Measurements from ENCODE around the gene LIPE.

The LIPE gene

DNA sequence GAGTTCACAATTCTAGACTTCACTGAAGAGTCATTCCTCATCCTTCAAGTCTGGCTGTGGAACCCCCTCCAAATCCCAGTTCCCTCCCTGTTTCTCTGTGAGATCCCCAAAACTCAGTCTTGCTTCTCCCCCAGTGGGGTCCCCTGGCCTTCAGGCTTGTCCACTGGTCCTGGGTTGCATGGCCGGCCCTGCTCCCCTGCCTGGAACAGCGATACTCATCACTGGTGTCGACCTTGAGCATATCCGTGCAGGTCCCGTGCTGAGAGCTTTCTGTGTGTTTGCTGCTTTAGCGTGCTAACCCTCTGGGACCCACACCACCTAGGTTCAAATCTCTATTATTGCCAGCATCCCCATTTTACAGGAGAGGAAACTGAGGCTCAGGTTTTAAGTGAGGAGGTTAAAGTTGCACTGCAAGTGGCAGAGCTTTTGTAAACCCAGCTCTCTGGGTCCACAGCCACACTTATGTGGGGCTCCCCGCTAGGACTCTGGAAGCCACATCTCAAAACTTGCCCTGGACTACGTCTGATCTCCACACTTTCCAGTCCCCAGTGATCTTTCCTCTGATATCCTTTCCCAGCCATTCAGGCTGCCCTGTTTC lies 15.5 kb downstream of the LIPE start:
- DNase-seq = no peak

DNA sequence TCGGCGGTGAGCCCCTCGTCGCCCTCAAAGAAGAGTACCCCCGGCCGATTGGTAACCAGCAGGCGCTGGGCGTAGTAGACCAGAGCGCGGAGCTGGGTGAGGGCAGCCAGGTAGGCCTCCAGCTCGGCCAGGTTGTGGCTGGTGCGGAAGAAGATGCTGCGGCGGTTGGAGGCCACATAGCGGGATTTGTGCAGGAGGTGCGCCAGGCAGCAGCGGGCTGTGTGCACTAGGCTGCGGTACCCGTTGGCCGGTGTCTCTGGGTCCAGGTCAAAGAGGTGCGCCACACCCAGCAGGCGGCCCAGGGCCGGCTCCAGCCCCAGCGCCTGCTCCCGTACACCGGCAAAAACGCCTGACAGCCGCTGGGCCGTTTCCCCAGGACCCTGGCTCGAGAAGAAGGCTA lies 16.8 kb downstream of the LIPE start:
- DNase-seq = no peak

DNA sequence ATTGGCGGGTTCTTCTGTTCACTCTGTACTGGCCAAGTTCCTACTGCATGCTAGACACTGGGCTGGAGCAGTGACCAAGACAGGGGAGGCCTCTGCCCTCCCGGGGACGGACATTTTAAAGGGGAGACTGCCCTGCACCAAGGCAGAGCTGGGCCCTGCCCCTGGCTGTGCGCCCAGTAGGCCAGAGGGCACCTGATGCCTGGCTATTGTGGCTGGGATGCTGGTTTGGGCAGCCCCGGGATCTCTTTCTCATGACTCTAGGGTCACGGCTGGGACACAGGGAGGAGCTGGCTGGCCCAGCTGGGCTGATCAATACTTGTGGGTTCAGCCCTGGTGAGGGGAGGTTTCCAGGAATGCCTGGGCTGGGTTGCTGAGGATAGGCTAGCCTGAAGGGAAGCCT lies 17.7 kb downstream of the LIPE start:
- no peak for DNase-seq

DNA sequence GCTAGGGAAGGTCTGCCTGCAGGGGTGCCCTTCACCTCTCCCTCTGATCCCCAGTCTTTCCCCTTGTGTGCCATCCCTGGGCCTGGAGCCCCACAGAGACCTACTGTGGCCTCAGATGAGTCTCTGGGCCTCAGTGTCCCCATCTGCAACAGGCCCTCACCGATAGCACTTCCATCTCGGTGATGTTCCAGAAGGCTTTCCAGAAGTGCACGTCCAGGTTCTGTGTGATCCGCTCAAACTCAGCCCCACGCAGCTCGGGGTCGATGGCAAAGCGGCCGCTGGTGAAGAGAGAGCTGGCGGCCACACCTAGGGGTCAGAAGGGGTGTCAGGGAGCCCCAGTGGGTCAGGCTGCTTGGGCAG lies 19.4 kb downstream of the LIPE start:
- DNase-seq = no peak

DNA sequence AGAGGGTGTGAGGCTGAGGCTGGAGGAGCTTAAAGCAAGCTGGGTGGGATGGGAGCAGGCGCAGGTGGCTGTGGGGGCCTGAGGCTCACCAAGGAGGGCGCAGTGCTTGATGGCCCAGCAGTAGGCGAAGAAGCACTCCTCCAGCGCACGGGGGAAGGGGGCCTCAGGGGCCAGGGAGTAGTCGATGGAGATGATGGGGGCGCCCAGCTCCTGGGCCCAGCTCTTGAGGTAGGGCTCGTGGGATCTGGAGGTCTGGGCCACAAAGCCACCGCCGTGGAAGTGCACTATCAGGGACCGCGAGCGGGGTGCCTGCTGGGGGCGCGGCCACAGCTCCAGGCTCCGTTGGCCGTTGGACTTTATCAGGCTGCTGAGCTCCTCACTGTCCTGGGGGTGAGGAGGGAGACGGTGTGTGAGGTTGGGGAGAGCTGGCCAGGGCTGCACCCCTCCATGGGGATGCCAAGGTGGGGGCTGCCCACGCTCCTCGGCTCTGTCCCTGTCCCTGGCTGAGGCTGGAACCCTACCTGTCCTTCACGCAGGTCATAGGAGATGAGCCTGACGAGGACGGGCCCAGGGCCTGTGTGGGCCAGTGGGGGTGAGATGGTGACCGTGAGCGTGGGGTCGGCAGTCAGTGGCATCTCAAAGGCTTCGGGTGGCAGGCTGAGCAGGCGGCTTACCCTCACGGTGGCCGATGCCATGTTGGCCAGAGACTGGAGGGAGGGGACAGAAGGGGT lies 19.9 kb downstream of the LIPE start:
- no peak for DNase-seq

DNA sequence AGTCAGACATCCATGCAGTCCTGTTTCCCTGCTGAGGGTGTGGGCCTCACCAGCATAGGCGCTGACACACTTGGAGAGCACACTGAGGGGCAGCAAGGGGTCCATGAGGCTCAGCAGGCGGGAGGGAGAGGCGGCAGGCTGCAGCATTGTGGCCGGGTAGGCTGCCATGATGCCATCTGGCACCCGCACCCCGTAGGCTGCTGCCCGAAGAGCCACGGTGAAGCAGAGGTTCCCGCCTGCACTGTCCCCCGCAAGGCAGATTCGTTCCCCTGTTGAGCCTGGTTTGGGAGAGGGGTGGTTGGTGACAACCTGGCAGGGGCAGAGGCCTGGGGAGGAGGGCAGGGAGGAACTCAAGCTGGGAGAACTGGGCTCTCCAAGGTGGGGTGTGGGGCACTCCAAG lies 21.1 kb downstream of the LIPE start:
- no peak for DNase-seq

DNA sequence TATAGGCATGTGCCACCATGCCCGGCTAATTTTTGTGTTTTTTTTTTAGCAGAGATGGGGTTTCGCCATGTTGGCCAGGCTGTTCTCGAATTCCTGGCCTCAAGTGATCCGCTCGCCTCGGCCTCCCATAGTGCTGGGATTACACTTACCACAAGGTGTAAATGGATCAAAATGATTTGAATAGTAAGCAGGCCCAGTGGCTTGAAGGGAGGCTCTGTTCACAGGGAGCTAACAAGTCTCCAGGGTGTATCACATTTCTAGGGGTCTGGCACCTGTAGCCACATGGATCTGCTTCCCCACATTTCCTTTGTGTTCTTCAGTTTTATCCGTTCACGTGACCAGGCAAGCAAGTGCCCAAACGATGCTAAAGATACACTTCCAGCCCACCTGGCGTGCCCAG lies 23.6 kb downstream of the LIPE start:
- no peak for DNase-seq

DNA sequence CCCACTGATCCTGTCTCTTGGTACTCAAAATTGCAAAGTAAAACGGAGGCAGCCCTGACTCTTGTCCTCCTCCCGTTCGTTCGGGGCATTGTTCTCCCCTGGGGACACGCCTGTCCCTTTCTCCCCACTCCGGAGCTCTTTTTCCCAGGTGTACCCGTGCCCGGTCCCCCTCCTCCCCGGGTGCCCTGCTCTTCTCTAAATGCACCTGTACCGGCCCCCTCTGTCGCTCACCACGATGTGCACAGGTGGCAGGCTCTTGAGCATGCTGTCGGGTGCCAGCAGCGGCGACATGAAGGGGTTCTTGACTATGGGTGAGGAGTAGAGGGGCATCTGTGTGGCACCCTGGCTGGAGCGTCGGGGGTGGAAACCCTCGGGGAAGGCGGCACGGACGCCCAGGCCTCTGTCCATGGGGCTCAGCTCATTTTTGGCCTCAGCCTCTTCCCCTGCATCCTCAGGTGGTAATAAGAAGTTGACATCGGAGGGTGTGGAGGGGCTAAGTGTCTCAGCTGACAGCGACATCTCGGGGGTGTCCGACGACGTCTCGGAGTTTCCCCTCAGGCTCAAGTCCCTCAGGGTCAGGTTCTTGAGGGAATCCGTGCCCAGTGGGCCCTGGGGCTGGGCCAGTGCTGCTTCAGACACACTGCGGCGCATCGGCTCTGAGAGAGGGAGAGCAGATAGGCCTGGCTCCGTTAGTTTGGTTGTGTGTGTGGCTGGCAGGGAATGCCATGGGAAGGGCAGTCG lies 24.6 kb downstream of the LIPE start:
- no peak for DNase-seq

DNA sequence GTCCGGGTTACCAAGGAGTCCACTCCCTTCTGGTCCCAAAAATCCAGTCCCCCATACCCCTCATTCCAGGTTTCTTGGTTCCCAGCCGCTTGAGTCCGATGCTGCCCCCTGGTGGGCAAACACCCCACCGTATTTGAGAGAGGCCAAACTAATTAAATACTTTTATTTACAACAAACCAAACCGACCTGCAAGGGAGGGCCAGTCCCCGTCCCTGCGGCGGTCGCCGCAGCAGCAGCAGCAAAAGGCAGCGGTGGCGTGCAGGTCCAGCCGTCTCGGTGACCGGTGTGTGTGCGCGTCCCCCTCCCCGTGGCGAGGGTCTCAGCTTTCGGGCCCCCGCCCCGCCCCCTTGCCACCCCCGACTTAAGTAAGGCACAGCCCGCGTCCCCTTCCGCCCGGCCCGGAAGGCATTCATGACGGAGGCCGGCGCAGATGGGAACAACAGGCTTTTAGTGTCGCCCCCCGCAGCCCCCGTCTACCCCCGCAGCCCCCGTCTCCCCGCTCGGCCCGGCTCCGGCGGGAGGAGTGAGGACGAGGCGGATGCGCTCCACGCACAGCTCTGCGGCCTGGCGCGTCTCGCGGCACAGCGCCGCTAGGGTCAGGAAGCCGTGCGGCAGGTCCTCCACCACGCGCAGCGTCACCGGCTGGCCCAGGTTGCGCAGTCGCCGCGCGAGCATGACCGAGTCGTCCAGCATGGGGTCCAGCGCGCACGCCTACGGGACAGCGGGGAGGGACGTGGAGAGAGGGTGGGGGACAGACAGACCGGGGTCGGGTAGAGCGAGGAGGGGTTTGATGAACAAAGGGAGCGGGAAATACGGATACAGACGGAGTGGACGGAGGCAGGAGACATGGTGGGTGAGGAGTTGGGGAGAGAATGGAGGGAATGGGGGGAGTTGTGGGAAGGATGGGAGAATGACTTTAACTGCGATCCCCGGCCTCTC lies 25.6 kb downstream of the LIPE start:
- DNase-seq = no peak

DNA sequence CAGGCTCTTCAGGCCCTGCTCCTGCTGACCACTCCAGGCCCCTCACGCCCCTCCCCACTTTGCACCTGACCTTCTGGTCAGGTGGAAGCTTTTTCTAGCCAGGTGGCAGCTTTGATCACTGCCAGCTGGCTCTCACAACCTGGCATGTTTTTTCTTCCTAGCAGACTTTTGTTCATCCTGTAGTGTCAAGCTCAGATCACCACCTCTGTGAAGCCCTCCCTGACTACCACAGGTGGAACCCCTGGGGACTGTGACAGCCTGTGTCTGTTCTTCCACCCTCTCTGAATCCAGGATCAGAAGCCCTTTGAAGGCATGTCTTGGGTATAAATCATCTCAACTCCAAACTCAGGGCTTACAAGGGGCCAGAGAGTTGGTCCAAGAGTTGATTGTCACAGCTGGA lies 26.8 kb downstream of the LIPE start:
- DNase-seq = no peak

DNA sequence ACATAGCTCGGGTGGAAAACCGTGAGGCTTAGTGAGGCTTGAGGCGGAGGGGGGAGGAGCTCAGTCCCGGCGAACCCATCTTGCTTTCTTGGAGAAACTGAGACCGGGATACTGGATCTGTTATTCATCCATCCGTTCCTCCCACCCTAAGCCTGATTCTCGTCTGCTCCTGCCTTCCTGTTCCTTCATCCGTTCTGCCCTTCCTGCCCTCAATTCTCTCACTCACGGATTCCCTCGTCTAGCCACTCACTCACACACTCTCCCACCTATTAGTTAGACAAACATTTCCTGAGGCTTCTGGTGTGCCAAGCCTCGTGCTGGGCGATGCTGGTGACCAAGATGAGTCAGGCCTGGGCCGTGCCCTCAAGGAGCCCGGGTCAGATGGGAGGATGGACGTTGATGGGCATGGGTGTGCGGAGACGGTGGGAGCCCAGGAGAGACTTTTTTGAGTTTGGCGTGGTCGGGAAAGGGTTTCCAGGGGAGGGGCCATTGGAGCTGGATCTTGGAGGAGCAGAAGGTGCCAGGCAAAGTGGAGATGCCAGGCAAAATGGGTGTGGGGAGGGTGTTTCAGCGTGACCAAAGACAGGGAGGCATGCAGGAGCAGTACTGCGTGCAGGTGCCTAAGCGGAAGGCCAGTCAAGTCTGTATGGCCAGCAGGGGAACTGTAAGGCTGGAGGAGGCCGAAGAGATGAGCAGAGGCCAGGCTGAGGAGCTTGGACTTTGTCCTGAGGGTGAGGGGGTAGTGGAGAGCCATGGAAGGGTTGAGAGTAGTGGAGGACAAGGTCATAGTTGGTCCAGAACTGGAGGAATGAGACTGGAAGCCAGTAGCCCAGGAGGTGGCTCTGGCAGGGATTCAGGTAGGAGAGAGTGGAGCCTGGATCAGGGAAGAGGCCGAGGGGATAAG lies 29.7 kb downstream of the LIPE start:
- DNase-seq = no peak

DNA sequence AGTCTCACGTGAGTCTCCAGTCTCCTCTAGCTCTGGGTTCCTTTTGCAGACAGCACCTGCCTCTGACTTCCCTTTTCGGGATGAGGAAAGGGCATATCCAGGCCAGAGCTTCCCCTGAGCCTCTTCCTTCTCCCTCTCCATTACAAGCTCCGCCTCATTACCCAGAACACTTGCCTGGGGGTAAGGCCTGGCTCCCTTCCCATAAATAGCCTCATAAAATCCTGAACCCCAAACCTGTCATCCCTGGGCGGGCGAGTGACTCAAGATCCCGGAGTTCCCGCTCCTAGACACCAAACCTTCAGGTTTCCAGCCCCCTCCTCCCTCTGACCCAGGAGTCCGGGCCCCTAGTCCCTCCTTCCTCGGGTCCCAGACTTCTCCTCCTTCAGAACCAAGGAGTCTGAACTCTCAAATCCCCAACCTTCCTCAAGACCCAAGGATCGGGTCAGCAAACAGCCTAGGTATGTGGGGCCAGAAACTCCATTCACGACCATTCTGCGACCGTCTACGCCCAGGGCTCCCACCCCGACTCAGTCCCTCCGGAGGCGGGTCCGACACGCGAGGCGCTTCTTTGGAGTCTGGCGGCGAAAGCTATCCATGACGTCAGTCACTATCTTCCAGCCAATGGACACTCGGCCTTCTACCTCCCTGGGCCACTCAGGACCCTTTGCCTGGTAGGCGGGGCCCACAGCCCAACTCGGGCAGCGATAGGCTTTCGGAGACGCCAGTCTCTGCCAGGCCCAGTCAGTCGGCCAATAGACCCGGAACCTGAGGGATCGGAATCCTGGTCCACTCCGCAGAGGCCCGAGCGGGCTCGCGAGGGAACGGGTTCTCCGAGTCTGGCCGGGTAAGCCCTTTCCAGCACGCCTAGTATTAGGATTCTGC lies 30.6 kb downstream of the LIPE start:
- DNase-seq = peak; percentile 93

DNA sequence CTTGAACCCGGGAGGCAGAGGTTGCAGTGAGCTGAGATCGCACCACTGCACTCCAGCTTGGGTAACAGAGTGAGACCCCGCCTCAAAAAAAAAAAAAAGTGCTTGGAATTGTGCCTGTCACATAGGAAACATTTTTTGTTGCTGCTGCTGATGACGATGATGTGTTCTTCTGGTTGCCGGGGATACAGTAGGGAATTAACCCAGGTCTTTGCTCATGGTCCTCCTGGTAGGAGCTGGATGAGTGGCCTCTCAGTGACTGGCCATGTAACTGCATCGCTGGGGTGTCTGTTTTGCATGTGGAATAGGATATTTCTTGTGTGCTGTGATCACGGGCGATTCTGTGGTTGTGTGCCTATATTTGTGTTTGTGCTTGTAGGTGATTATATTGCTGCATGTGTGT lies 32.4 kb downstream of the LIPE start:
- no peak for DNase-seq

DNA sequence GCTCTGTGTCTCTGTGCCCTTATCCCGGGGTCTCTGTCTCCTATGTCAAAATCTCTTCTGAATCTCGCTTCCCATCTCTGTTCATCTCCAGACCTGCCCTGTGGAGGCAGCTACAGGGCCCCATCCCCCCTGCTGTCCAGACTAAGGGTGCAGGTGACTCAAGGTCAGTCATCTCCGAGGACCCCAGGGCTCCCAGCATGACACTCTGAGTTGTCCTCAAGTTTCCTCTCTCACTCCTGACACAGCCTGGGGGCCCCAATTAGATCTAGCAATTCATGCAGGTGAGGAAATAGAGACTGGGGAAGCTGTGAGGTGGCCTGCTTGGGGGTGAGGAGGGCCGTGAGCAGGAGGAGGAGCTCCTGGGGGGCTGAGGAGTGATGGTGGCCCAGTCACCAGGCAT lies 35.0 kb downstream of the LIPE start:
- DNase-seq = no peak

DNA sequence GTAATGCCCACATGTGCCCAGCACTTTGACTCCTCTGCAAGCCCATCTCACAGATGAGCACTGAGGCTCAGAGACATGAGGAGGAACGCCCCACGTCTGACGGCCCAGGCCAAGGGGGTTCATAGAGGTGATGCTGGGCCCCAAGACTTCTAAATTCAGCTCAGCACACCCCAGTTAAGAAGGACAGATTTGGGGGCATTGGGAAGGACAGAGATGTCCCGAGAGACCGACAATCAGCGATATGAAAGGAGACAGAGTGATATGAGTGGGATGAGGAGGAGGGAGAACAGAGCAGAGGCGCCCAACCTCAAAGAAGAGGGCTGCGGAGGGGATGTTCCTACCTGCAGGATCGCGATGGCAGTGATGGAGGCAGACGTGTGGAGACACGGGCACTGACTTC lies 37.3 kb downstream of the LIPE start, which contains the start of gene CNFN:
TSS of gene CNFN (minus strand) at position 399 of the 400 bp plus-strand sequence. CDS start 1,260 bp downstream, outside the sequence.
- no peak for DNase-seq

DNA sequence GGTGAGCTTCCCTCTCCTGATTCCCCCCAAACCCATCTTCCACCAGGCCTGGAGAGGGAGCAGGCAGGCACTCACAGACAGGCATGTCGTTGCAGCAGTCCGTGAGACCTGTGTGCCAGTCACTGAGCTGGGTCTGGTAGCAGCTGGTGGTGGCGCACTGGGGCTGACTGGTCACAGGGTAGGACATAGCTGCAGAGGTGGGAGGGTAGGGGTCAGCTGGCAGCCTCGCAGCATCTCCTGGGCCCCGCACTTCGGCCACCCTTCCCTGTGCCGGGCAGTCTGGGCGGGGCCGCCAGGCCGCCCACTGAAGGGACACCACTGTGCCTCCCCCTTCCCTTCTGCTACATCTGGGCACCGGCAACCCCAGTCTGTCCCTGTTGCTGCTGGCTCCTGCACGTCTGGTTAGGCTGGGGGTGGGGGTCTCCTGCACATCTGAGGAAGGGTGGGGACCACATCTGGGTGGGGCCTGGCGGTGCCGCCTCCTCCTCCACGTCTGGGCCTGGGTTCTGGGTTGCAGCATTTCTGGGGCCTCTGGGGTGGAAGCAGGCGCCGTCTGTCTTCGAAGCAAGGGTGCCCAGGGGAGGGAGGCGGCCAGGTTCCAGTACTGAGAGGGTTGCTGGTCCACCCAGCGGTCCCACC lies 38.2 kb downstream of the LIPE start:
- DNase-seq = no peak

DNA sequence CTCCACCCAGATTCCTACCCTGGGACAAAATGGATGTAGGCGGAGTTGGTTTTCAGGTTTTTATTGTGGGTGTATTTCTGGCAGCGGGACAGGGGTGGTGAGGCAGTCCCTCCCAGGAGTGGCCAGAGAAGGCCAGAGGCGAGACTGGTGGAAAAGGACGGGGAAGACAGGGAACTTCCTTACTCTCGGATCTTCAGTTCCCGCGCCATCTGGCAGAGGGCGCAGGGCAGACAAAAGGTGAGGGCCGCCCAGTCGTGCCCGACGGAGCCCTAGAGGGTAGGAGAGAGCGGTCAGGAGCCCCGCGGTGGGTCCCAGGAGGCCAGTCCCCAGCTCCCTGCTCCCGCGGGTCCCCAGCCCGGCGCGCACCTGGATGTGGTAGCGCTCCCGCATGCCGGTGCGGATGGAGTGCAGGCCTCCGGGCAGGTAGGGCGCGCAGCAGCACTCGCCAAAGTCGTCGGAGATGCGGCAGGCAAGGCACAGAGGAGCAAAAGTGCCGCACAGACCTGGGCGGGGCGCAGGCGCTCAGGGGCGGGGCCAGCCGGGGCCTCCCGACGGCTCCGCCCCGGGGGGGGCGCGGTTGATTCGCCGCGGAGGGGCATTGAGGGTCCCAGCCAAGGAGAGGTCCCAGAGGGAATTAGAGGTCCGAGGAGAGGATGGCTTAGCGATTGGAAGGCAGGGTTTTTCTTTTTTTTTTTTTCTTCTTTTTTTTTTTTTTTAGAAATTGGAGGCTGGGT lies 40.0 kb downstream of the LIPE start:
- no peak for DNase-seq

DNA sequence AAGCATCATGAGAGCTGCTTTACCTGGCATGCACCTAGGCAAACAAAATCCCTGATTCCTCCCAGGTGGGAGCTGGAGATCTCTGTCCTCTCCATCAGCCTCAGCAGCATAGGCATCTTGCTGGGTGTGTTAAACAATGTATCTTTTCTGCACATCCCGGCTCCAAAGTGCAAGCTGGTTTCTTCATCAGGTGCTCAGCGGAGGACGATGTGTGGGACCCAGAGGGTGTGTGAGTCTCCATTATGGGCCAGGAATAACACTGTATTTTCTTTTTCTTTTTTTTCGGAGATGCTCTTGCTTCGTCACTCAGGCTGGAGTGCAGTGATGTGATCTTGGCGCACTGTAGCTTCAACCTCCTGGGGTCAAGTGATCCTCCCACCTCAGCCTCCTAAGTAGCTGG lies 47.0 kb downstream of the LIPE start:
- DNase-seq = no peak
